Measurements from ENCODE around the gene EYA2. TPM values are rescaled to one million over a fixed set of nuclear protein-coding genes. Genes with fewer than 3 reads are reported as not detected.
A peak's percentile ranks its signal among the peaks of the same experiment; 100 is the strongest.
"Not testable (repeated sequence)": the region's sequence is repeated elsewhere in the genome, so short reads cannot be mapped to it uniquely, and the experiment has no call there.

Gene EYA2
- total and polyA plus RNA-seq, 5 experiments from 2014 or later: not detected

DNA sequence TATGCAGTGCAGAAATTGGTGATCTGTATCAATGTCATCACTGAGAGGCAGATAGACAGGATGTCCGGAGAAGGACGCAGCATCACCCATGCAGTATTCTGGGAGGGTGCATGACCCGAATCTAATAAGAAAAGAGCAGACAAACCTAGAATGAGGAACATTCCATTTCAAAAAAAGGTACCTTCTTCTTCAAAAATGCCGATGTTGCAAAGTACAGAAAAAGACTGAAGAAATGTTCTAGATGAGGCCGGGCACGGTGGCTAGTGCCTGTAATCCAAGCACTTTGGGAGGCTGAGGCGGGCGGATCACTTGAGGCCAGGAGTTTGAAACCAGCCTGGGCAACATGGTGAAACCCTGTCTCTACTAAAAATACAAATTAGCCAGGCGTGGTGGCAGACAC is 28.2 kb downstream of the EYA2 start:
- ATAC-seq, H3K4me3 Mint-ChIP-seq, DNase-seq, H3K9me3 Mint-ChIP-seq, H3K36me3 Mint-ChIP-seq, POLR2A ChIA-PET, H3K4me1 Mint-ChIP-seq: not testable (repeated sequence)
- Mint-ChIP-seq H3K27me3 (peaks cover 2 to 28% (median 10%) of the 10 kb centered on the region in 5 donors), H3K27ac (peak overlapping the region in 1 of 10 donors; percentile 80)

- POLR2A ChIA-PET: no interaction called here
- Mint-ChIP-seq H3K9me3 (peaks cover 0 to 3% (median 0%) of the 10 kb centered on the region in 9 donors), H3K36me3 (no peaks in the 10 kb centered on the region), H3K4me3 (no peak overlapping the region), H3K4me1 (no peaks in the 10 kb centered on the region), H3K27me3 (peaks cover under 1 to 30% (median 10%) of the 10 kb centered on the region in 5 donors), H3K27ac (no peak overlapping the region)
- DNase-seq: no peak
- no peak for ATAC-seq
Observed at GRCh38 chr20:46923550-46923949, 28.9 kb downstream of the EYA2 start.

DNA sequence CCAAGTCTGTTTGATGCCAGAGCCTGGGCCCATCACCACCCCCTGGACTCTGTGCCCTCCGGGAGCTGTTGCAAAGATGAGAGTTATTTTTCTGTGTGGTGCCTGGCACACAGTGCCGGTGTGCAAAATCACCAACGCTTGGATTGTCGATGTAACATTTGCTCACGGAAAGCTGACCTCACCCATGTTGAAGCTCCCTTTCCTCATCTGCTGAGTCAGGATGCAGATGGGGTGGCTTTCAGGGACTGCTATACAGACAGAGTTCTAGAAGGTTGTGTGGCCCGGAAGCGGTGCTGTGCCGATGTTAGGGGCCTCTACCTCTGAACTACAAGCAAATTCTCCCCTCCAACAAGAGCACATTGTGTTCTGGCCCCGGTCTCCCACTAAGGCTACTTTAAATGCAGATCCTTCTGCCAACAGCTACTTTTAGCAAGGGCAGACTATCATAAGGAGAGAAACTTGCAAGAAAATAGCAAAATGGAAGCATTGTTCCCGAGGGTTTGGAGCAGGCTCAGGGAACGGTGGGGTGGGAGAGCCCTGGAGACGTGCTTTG is 34.0 kb downstream of the EYA2 start:
- H3K27ac Mint-ChIP-seq: no peak overlapping the region
- POLR2A ChIA-PET: no interaction called here

GRCh38 chr20:46929902-46930301 is 35.3 kb downstream of the EYA2 start:
- no peak overlapping the region for H3K27ac Mint-ChIP-seq
- POLR2A ChIA-PET: no interaction called here
- H3K36me3 Mint-ChIP-seq: no peaks in the 10 kb centered on the region
- no peaks in the 10 kb centered on the region for H3K4me1 Mint-ChIP-seq
- H3K9me3 Mint-ChIP-seq: peaks cover 0 to 3% (median 0%) of the 10 kb centered on the region in 9 donors
- no peak for DNase-seq
- H3K27me3 Mint-ChIP-seq: peaks cover 5 to 44% (median 12%) of the 10 kb centered on the region in 5 donors
- ATAC-seq: no peak
- H3K4me3 Mint-ChIP-seq: no peak overlapping the region

More for the DNA sequence above, 34.0 kb downstream of the EYA2 start:
- H3K9me3 Mint-ChIP-seq: peaks cover 0 to 3% (median 0%) of the 10 kb centered on the region in 9 donors
- H3K4me1 Mint-ChIP-seq: no peaks in the 10 kb centered on the region
- H3K36me3 Mint-ChIP-seq: no peaks in the 10 kb centered on the region
- DNase-seq: no peak
- H3K27me3 Mint-ChIP-seq: peaks cover 3 to 32% (median 5%) of the 10 kb centered on the region in 5 donors
- H3K4me3 Mint-ChIP-seq: no peak overlapping the region
- no peak for ATAC-seq

GRCh38 chr20:46930640-46931339 is 36.1 kb downstream of the EYA2 start:
- peaks cover 0 to 3% (median 0%) of the 10 kb centered on the region in 9 donors for H3K9me3 Mint-ChIP-seq
- peaks cover 5 to 47% (median 15%) of the 10 kb centered on the region in 5 donors for H3K27me3 Mint-ChIP-seq
- no peaks in the 10 kb centered on the region for H3K36me3 Mint-ChIP-seq
- no peak overlapping the region for H3K4me3 Mint-ChIP-seq
- H3K4me1 Mint-ChIP-seq: no peaks in the 10 kb centered on the region
- POLR2A ChIA-PET: no interaction called here
- H3K27ac Mint-ChIP-seq: no peak overlapping the region
- ATAC-seq: no peak
- DNase-seq: no peak

GRCh38 chr20:46931699-46932098 is 37.1 kb downstream of the EYA2 start:
- no peak for DNase-seq
- Mint-ChIP-seq H3K9me3 (peaks cover 0 to 3% (median 0%) of the 10 kb centered on the region in 9 donors), H3K4me3 (no peak overlapping the region), H3K27me3 (peaks cover 5 to 47% (median 18%) of the 10 kb centered on the region in 5 donors), H3K4me1 (no peaks in the 10 kb centered on the region), H3K27ac (peak overlapping the region in 1 of 10 donors; percentile 73), H3K36me3 (no peaks in the 10 kb centered on the region)
- ATAC-seq: no peak
- POLR2A ChIA-PET: no interaction called here

GRCh38 chr20:46932439-46932838 is 37.8 kb downstream of the EYA2 start:
- ATAC-seq, H3K4me1 Mint-ChIP-seq, POLR2A ChIA-PET, H3K9me3 Mint-ChIP-seq, H3K27ac Mint-ChIP-seq, H3K36me3 Mint-ChIP-seq, H3K4me3 Mint-ChIP-seq, DNase-seq: not testable (repeated sequence)
- H3K27me3 Mint-ChIP-seq: peaks cover 5 to 47% (median 15%) of the 10 kb centered on the region in 5 donors

DNA sequence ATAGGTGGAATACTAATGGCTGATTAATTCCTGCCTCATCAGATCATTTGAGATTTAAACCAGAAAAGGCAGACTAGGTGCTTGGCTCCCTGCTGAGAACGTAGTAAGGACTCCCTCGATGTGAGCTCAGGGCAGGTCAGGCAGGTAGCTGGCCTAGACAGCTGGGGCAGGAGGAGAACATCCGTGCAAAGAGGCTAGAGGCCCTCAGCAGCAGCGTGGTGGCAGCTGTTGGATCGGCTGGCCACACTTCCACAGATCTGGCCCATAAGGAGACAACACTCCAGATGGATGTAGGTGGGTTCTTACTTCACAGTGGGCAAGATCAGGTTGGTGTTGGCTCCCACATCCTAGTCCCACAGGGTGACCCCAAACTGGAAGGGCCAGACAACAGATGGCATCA is 38.5 kb downstream of the EYA2 start:
- DNase-seq (no peak), ATAC-seq (no peak)
- H3K4me1 Mint-ChIP-seq: no peaks in the 10 kb centered on the region
- no peak overlapping the region for H3K27ac Mint-ChIP-seq
- no peaks in the 10 kb centered on the region for H3K9me3 Mint-ChIP-seq
- H3K27me3 Mint-ChIP-seq: peaks cover 5 to 47% (median 15%) of the 10 kb centered on the region in 5 donors
- no peaks in the 10 kb centered on the region for H3K36me3 Mint-ChIP-seq
- POLR2A ChIA-PET: no interaction called here
- H3K4me3 Mint-ChIP-seq: no peak overlapping the region

DNA sequence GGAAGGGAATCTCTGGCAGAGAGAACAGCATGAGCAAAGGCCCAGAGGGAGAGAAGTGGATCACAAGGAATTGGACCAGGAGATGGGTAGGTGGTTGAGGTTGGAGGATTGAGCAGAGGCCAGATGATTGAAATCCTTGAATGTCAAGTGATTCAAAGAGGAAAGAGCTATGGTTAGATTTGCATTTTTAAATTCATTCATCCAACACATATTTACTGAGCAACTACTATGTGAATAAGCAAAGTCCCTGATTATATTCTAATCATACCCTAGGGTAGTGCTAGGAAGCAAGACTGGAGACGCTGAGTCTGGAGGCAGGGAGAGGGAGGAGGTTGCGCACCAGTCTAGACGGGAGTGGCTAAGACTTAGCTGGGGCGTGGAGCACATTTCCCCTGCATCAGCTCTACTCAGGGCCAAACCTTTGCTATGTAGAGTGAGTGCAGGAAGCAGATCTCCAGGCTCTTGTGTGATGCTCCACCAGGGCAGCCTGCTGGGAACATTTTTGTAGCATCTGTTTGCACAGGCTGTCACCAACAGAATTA is 40.2 kb downstream of the EYA2 start:
- Mint-ChIP-seq H3K27ac (no peak overlapping the region), H3K4me3 (no peak overlapping the region), H3K36me3 (no peaks in the 10 kb centered on the region), H3K27me3 (peaks cover 4 to 33% (median 15%) of the 10 kb centered on the region in 5 donors), H3K4me1 (no peaks in the 10 kb centered on the region), H3K9me3 (no peaks in the 10 kb centered on the region)
- ATAC-seq (no peak), DNase-seq (no peak)
- POLR2A ChIA-PET: no interaction called here

GRCh38 chr20:46935394-46936017 is 40.9 kb downstream of the EYA2 start:
- DNase-seq (no peak), ATAC-seq (no peak)
- Mint-ChIP-seq H3K4me3 (no peak overlapping the region), H3K9me3 (no peaks in the 10 kb centered on the region), H3K36me3 (no peaks in the 10 kb centered on the region), H3K27ac (no peak overlapping the region), H3K27me3 (peaks cover 4 to 30% (median 15%) of the 10 kb centered on the region in 5 donors), H3K4me1 (no peaks in the 10 kb centered on the region)
- POLR2A ChIA-PET: no interaction called here

- Mint-ChIP-seq H3K27me3 (peaks cover 4 to 30% (median 15%) of the 10 kb centered on the region in 5 donors), H3K9me3 (no peaks in the 10 kb centered on the region), H3K27ac (no peak overlapping the region), H3K4me3 (no peak overlapping the region), H3K4me1 (no peaks in the 10 kb centered on the region), H3K36me3 (no peaks in the 10 kb centered on the region)
- DNase-seq (no peak), ATAC-seq (no peak)
- POLR2A ChIA-PET: no interaction called here
Observed at GRCh38 chr20:46936415-46937156, 41.9 kb downstream of the EYA2 start.

- H3K4me3 Mint-ChIP-seq: no peak overlapping the region
- no peaks in the 10 kb centered on the region for H3K4me1 Mint-ChIP-seq
- H3K36me3 Mint-ChIP-seq: no peaks in the 10 kb centered on the region
- no peaks in the 10 kb centered on the region for H3K9me3 Mint-ChIP-seq
- H3K27ac Mint-ChIP-seq: no peak overlapping the region
- no peak for ATAC-seq
- H3K27me3 Mint-ChIP-seq: peaks cover 4 to 30% (median 15%) of the 10 kb centered on the region in 5 donors
- no peak for DNase-seq
- POLR2A ChIA-PET: no interaction called here
Observed at GRCh38 chr20:46937157-46937523, 42.5 kb downstream of the EYA2 start.

Measured in naive thymus-derived CD8-positive, alpha-beta T cell (primary cell).